B cell (primary cell): Measurements from ENCODE around the gene POLA2. TPM values are rescaled to one million over a fixed set of nuclear protein-coding genes. Genes with fewer than 3 reads are reported as not detected.

Experiments
- ATAC-seq: fragments of 200-7000 bp; cut with Tn5 transposase; one replicate; pipeline ENCODE4 v1.10.0; 2021; ENCODE audit warnings: low read depth, mild to moderate bottlenecking, moderate number of reproducible peaks, moderate library complexity
- CTCF ChIA-PET: fragments of 350-600 bp; sonication (Branson Sonifier 250); formaldehyde crosslinking; loops from one replicate; lab custom pipeline; 2021; ENCODE audit warnings: antibody characterized with exemption, inconsistent platforms; lab: Charles Lee
- POLR2A ChIA-PET: fragments of 350-600 bp; sonication (Branson Sonifier 250); formaldehyde crosslinking; loops from one replicate; lab custom pipeline; 2021; ENCODE audit warnings: antibody characterized with exemption; lab: Charles Lee
- DNase-seq: peaks from one replicate; pipeline ENCODE4 v3.0.0; 2013
- H2AFZ ChIP-seq: 2 replicates; pipeline ENCODE4 v1.6.1; 2012; ENCODE audit warnings: mild to moderate bottlenecking, low read depth, low read length; ENCODE audit not compliant: insufficient read depth, poor library complexity, severe bottlenecking
- H3K27ac ChIP-seq, 2 donors: 1 replicate in 1 of 2; 2 replicates in 1 of 2; pipeline ENCODE4 v1.5.1; 2012 to 2013; ENCODE audit warnings: low read length in 2 of 2, mild to moderate bottlenecking in 2 of 2, moderate library complexity in 1 of 2
- H3K27me3 ChIP-seq, 4 experiments: fragments of 200-600 bp in 1 of 4; sonication (generic) in 1 of 4; replicated peaks in 1 of 4; 1 replicate in 2 of 4; 2 replicates in 2 of 4; pipeline versions ENCODE4 v1.6.1 to v1.7.0; 2013 to 2016; ENCODE audit warnings: low read length in 3 of 4, mild to moderate bottlenecking in 2 of 4, mixed read lengths in 1 of 4, moderate library complexity in 1 of 4; ENCODE audit not compliant: insufficient read depth in 4 of 4, control insufficient read depth in 3 of 4; ENCODE audit errors: control extremely low read depth in 1 of 4
- H3K36me3 ChIP-seq, 2 experiments: replicated peaks in 1 of 2; 1 replicate in 1 of 2; 2 replicates in 1 of 2; pipeline versions ENCODE4 v1.6.1 to v1.7.1; 2013; ENCODE audit warnings: low read length in 1 of 2; ENCODE audit not compliant: insufficient read depth in 2 of 2, control insufficient read depth in 1 of 2; ENCODE audit errors: control extremely low read depth in 1 of 2, extremely low read depth in 1 of 2
- H3K4me1 ChIP-seq, 2 donors: fragments of 200-600 bp in 1 of 2; sonication (generic) in 1 of 2; 1 replicate in 1 of 2; 2 replicates in 1 of 2; pipeline versions ENCODE4 v1.5.1 to v1.6.1; 2013 to 2017; ENCODE audit warnings: low read length in 2 of 2; ENCODE audit not compliant: control insufficient read depth in 2 of 2, insufficient read depth in 2 of 2
- H3K4me2 ChIP-seq: replicated peaks from 2 replicates; pipeline ENCODE3; 2012; ENCODE audit warnings: mild to moderate bottlenecking, low read depth, low read length; ENCODE audit not compliant: poor library complexity, severe bottlenecking
- H3K4me3 ChIP-seq, 5 experiments: fragments of 200-600 bp in 1 of 5; sonication (generic) in 1 of 5; 1 replicate in 3 of 5; 2 replicates in 2 of 5; pipeline versions ENCODE4 v1.5.1 to v1.7.0; 2011 to 2016; ENCODE audit warnings: low read length in 4 of 5, mild to moderate bottlenecking in 4 of 5, low read depth in 2 of 5, control low read depth in 1 of 5, moderate library complexity in 1 of 5; ENCODE audit not compliant: insufficient read depth in 1 of 5; ENCODE audit errors: control extremely low read depth in 1 of 5, extremely low read depth in 1 of 5
- H3K79me2 ChIP-seq: fragments of 200-600 bp; sonication (generic); one replicate; pipeline ENCODE4 v1.6.0; 2016; ENCODE audit warnings: low read length; ENCODE audit not compliant: control insufficient read depth, insufficient read depth
- H3K9ac ChIP-seq: fragments of 200-600 bp; sonication (generic); 2 replicates; pipeline ENCODE4 v1.6.1; 2017; ENCODE audit warnings: mild to moderate bottlenecking, low read length, moderate library complexity
- H3K9me3 ChIP-seq, 3 donors: one replicate each; pipeline versions ENCODE4 v1.6.1 to v1.7.1; 2013; ENCODE audit warnings: low read length in 2 of 3; ENCODE audit not compliant: control insufficient read depth in 2 of 3, insufficient read depth in 1 of 3; ENCODE audit errors: control extremely low read depth in 1 of 3
- H4K20me1 ChIP-seq: 2 replicates; pipeline ENCODE4 v1.6.0; 2012; ENCODE audit warnings: mild to moderate bottlenecking, low read length; ENCODE audit not compliant: insufficient read depth, control insufficient read depth, poor library complexity, severe bottlenecking
- H3K27ac Mint-ChIP-seq: one replicate; pipeline ENCODE4 v1.8.0; 2021; ENCODE audit warnings: mixed read lengths
- H3K27me3 Mint-ChIP-seq: one replicate; pipeline ENCODE4 v1.8.0; 2021; ENCODE audit warnings: mixed read lengths
- H3K4me1 Mint-ChIP-seq: one replicate; pipeline ENCODE4 v1.8.0; 2021; ENCODE audit warnings: mixed read lengths
- H3K4me3 Mint-ChIP-seq: one replicate; pipeline ENCODE4 v1.8.0; 2021; ENCODE audit warnings: mixed read lengths
- H3K9me3 Mint-ChIP-seq: one replicate; pipeline ENCODE4 v1.8.0; 2022; ENCODE audit warnings: mixed read lengths; ENCODE audit not compliant: insufficient read depth
- EZH2 ChIP-seq: IDR thresholded peaks from 2 replicates; pipeline ENCODE4 v1.6.1; 2012; ENCODE audit warnings: borderline replicate concordance, low read depth, mild to moderate bottlenecking, moderate library complexity, low read length; ENCODE audit not compliant: insufficient read depth, poor library complexity, severe bottlenecking
- WGBS: methylation state at CpG from one replicate; pipeline ENCODE4 v1.1.5; 2013; ENCODE audit warnings: missing lambda C conversion rate; ENCODE audit not compliant: insufficient coverage; 5-methylcytosine and 5-hydroxymethylcytosine counted together
- intact Hi-C: fragments of 100-400 bp; cut with micrococcal nuclease; formaldehyde crosslinking; loops from one replicate; pipeline ENCODE4 v1.10.0; 2022
- polyA plus RNA-seq: library from polyadenylated mRNA; depleted of rRNA; stranded (reverse); fragments of >200 nt; gene quantifications from 2 replicates; pipeline ENCODE4 v1.2.3, GENCODE V29; 2012
- total RNA-seq, 2 donors: library from RNA; stranded (reverse); fragments of 120-200 nt in 1 of 2; gene quantifications; 1 replicate in 1 of 2; 2 replicates in 1 of 2; pipeline versions ENCODE4 v1.2.3 to v1.2.4, GENCODE V29; 2013 to 2022
- TF ChIP-seq, protein P1 (sequence below): fragments of 200-600 bp; IDR thresholded peaks from one replicate; pipeline ENCODE4 v1.8.0; 2022; ENCODE audit warnings: antibody characterized with exemption, mild to moderate bottlenecking

The POLA2 gene
- total and polyA plus RNA-seq, 2 donors (not counting 1 experiment from before 2014, with no cell fraction given): 13.0 to 28.7 TPM

DNA sequence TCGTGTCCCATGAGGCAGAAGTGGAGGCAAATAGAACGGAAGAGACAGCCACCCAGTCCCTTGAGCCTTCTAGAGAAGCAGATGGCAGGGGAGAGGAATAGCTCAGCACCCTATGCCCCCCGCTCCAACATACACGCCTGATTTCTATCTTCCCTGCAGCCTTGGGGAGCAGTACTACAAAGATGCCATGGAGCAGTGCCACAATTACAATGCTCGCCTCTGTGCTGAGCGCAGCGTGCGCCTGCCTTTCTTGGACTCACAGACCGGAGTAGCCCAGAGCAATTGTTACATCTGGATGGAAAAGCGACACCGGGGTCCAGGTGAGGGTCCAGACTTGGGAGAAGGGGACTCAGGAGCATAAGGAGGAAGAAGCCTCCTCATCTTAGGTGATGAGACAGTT lies 78.5 kb downstream of the POLA2 start:
- TF ChIP-seq EZH2: no peak
- TF ChIP-seq, protein P1, sequence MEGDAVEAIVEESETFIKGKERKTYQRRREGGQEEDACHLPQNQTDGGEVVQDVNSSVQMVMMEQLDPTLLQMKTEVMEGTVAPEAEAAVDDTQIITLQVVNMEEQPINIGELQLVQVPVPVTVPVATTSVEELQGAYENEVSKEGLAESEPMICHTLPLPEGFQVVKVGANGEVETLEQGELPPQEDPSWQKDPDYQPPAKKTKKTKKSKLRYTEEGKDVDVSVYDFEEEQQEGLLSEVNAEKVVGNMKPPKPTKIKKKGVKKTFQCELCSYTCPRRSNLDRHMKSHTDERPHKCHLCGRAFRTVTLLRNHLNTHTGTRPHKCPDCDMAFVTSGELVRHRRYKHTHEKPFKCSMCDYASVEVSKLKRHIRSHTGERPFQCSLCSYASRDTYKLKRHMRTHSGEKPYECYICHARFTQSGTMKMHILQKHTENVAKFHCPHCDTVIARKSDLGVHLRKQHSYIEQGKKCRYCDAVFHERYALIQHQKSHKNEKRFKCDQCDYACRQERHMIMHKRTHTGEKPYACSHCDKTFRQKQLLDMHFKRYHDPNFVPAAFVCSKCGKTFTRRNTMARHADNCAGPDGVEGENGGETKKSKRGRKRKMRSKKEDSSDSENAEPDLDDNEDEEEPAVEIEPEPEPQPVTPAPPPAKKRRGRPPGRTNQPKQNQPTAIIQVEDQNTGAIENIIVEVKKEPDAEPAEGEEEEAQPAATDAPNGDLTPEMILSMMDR: no peak

DNA sequence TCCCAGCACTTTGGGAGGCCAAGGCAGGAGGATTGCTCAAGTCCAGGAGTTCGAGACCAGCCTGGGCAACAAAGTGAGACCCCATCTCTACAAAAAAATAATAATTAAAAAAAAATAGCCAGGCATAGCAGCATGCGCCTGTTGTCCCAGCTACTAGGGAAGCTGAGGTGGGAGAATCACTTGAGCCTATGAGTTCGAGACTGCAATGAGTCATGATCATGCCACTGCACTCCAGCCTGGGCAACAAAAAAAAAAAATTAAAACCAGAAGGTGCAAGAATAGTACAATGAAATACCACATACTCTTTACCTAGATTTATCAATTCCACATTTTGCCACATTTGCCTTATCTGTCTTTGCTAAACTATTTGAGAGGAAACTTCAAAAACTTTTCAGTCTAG lies 80.1 kb downstream of the POLA2 start:
- intact Hi-C loops: no loop called here

More for the DNA sequence above, 78.5 kb downstream of the POLA2 start:
- H3K4me1 ChIP-seq: peaks cover 4% of the 10 kb centered on the region in 2 donors
- no peak overlapping the region for H3K27ac Mint-ChIP-seq
- no peak for DNase-seq
- no peak overlapping the region for H3K27ac ChIP-seq
- no peaks in the 10 kb centered on the region for H3K9me3 Mint-ChIP-seq
- intact Hi-C loops: no loop called here
- ATAC-seq: no peak
- H3K9ac ChIP-seq: no peak overlapping the region
- H3K4me3 ChIP-seq: no peak overlapping the region
- H3K27me3 Mint-ChIP-seq: no peaks in the 10 kb centered on the region
- peaks cover 22 to 66% of the 10 kb centered on the region in 2 experiments for H3K36me3 ChIP-seq
- H3K27me3 ChIP-seq: no peaks in the 10 kb centered on the region
- CTCF ChIA-PET: interaction anchor here (2.2 kb wide), 1 partner anchor 11 kb away, joined by 9 read pairs; no protein-coding TSS in a partner anchor
- H3K4me1 Mint-ChIP-seq: peaks cover 24% of the 10 kb centered on the region
- H3K9me3 ChIP-seq: no peaks in the 10 kb centered on the region
- H3K4me2 ChIP-seq: no peak overlapping the region
- WGBS: 97% methylated on average over 8 of the region's 11 CpGs
- H4K20me1 ChIP-seq: peaks cover 77% of the 10 kb centered on the region
- peaks cover 64% of the 10 kb centered on the region for H3K79me2 ChIP-seq
- H3K4me3 Mint-ChIP-seq: no peak overlapping the region
- no peak overlapping the region for H2AFZ ChIP-seq
- POLR2A ChIA-PET: no interaction called here

More for the DNA sequence above, 80.1 kb downstream of the POLA2 start:
- H3K9me3 ChIP-seq: no peaks in the 10 kb centered on the region
- peaks cover 48% of the 10 kb centered on the region for H3K79me2 ChIP-seq
- peaks cover 64% of the 10 kb centered on the region for H4K20me1 ChIP-seq
- H3K36me3 ChIP-seq: peaks cover 26 to 79% of the 10 kb centered on the region in 2 experiments
- H3K4me1 ChIP-seq: no peaks in the 10 kb centered on the region
- H3K27ac Mint-ChIP-seq: no peak overlapping the region
- no peak overlapping the region for H3K4me2 ChIP-seq
- ChIA-PET CTCF (interaction anchor here (1.1 to 2.2 kb wide), 2 partner anchors 12 to 20 kb away, joined by 3 to 9 read pairs; no protein-coding TSS in a partner anchor), POLR2A (no interaction called here)
- H3K27me3 ChIP-seq: no peaks in the 10 kb centered on the region
- 100% methylated on average over 1 of the region's 3 CpGs for WGBS
- no peak overlapping the region for H3K27ac ChIP-seq
- DNase-seq: no peak
- peaks cover 18% of the 10 kb centered on the region for H3K4me1 Mint-ChIP-seq
- no peak for ATAC-seq
- TF ChIP-seq, protein P1: no peak
- no peak for TF ChIP-seq EZH2
- H3K9me3 Mint-ChIP-seq: no peaks in the 10 kb centered on the region
- no peak overlapping the region for H3K4me3 Mint-ChIP-seq
- H3K4me3 ChIP-seq: no peak overlapping the region
- H3K27me3 Mint-ChIP-seq: no peaks in the 10 kb centered on the region
- no peak overlapping the region for H2AFZ ChIP-seq
- no peak overlapping the region for H3K9ac ChIP-seq

Other genes starting within 250 kb of the POLA2 start
- 43.4 and 44.4 TPM in 2 replicates for gene ARL2, start 247.8 kb upstream of the POLA2 start, total RNA-seq
- 25.9 and 53.6 TPM in 2 replicates for gene ARL2, start 247.8 kb upstream of the POLA2 start, polyA plus RNA-seq
- 28.5 and 30.4 TPM in 2 replicates for gene SNX15, start 234.5 kb upstream of the POLA2 start, total RNA-seq
- gene SNX15, start 234.5 kb upstream of the POLA2 start, polyA plus RNA-seq: 20.0 and 26.0 TPM in 2 replicates
- gene SAC3D1, start 220.8 kb upstream of the POLA2 start, total RNA-seq: 5.9 and 7.5 TPM in 2 replicates
- gene SAC3D1, start 220.8 kb upstream of the POLA2 start, polyA plus RNA-seq: 2.4 and 6.0 TPM in 2 replicates
- gene NAALADL1, start 203.4 kb upstream of the POLA2 start, total RNA-seq: 23.0 and 24.3 TPM in 2 replicates
- gene NAALADL1, start 203.4 kb upstream of the POLA2 start, polyA plus RNA-seq: 30.8 and 40.2 TPM in 2 replicates
- 0.78 and 1.4 TPM in 2 replicates for gene CDCA5, start 177.9 kb upstream of the POLA2 start, total RNA-seq
- gene CDCA5, start 177.9 kb upstream of the POLA2 start, polyA plus RNA-seq: 1.1 and 1.3 TPM in 2 replicates
- gene ZFPL1, start 177.7 kb upstream of the POLA2 start, total RNA-seq: 47.9 and 57.3 TPM in 2 replicates
- 66.7 and 79.2 TPM in 2 replicates for gene ZFPL1, start 177.7 kb upstream of the POLA2 start, polyA plus RNA-seq
- 223 and 225 TPM in 2 replicates for gene VPS51, start 165.7 kb upstream of the POLA2 start, total RNA-seq
- 204 and 206 TPM in 2 replicates for gene VPS51, start 165.7 kb upstream of the POLA2 start, polyA plus RNA-seq
- gene TM7SF2, start 150.1 kb upstream of the POLA2 start, total RNA-seq: 28.5 and 35.3 TPM in 2 replicates
- gene TM7SF2, start 150.1 kb upstream of the POLA2 start, polyA plus RNA-seq: 22.8 and 23.9 TPM in 2 replicates
- gene ZNHIT2, start 144.3 kb upstream of the POLA2 start, total RNA-seq: 14.1 and 14.5 TPM in 2 replicates
- gene ZNHIT2, start 144.3 kb upstream of the POLA2 start, polyA plus RNA-seq: 2.0 and 6.2 TPM in 2 replicates
- 1,288 and 1,318 TPM in 2 replicates for gene FAU, start 139.8 kb upstream of the POLA2 start, total RNA-seq
- gene FAU, start 139.8 kb upstream of the POLA2 start, polyA plus RNA-seq: 1,483 and 1,559 TPM in 2 replicates
- gene MRPL49, start 139.6 kb upstream of the POLA2 start, total RNA-seq: 48.5 and 58.5 TPM in 2 replicates
- gene MRPL49, start 139.6 kb upstream of the POLA2 start, polyA plus RNA-seq: 39.6 and 46.8 TPM in 2 replicates
- gene SYVN1, start 127.4 kb upstream of the POLA2 start, total RNA-seq: 187 and 188 TPM in 2 replicates
- gene SYVN1, start 127.4 kb upstream of the POLA2 start, polyA plus RNA-seq: 250 and 282 TPM in 2 replicates
- not detected in 2 replicates for gene SPDYC, start 91.7 kb upstream of the POLA2 start, total RNA-seq
- not detected in 2 replicates for gene SPDYC, start 91.7 kb upstream of the POLA2 start, polyA plus RNA-seq
- gene CAPN1, start 80.0 kb upstream of the POLA2 start, total RNA-seq: 192 and 202 TPM in 2 replicates
- gene CAPN1, start 80.0 kb upstream of the POLA2 start, polyA plus RNA-seq: 175 and 192 TPM in 2 replicates
- 1.1 and 1.5 TPM in 2 replicates for gene CDC42EP2, start 52.9 kb downstream of the POLA2 start, total RNA-seq
- 0.69 TPM in 1 of 2 replicates, not detected in the other for gene CDC42EP2, start 52.9 kb downstream of the POLA2 start, polyA plus RNA-seq
- gene DPF2, start 71.9 kb downstream of the POLA2 start, total RNA-seq: 122 and 124 TPM in 2 replicates
- gene DPF2, start 71.9 kb downstream of the POLA2 start, polyA plus RNA-seq: 40.9 and 66.8 TPM in 2 replicates
- gene TIGD3, start 92.8 kb downstream of the POLA2 start, total RNA-seq: 6.1 and 7.5 TPM in 2 replicates
- 2.7 and 3.8 TPM in 2 replicates for gene TIGD3, start 92.8 kb downstream of the POLA2 start, polyA plus RNA-seq
- 16.4 and 18.2 TPM in 2 replicates for gene SLC25A45, start 120.7 kb downstream of the POLA2 start, total RNA-seq
- gene SLC25A45, start 120.7 kb downstream of the POLA2 start, polyA plus RNA-seq: 50.8 and 80.6 TPM in 2 replicates
- 73.6 and 82.5 TPM in 2 replicates for gene FRMD8, start 124.7 kb downstream of the POLA2 start, total RNA-seq
- 35.1 and 44.3 TPM in 2 replicates for gene FRMD8, start 124.7 kb downstream of the POLA2 start, polyA plus RNA-seq
- gene NEAT1, start 160.8 kb downstream of the POLA2 start, total RNA-seq: 1,620 and 1,642 TPM in 2 replicates
- gene NEAT1, start 160.8 kb downstream of the POLA2 start, polyA plus RNA-seq: 66.7 and 127 TPM in 2 replicates
- gene MALAT1, start 237.1 kb downstream of the POLA2 start, total RNA-seq: 32,417 and 34,445 TPM in 2 replicates
- gene MALAT1, start 237.1 kb downstream of the POLA2 start, polyA plus RNA-seq: 461 and 646 TPM in 2 replicates